Right cardiac atrium (tissue), 5 donors: ENCODE data around the gene SAE1. TPM values are rescaled to one million over a fixed set of nuclear protein-coding genes. Genes with fewer than 3 reads are reported as not detected.
"Not testable (repeated sequence)": the region's sequence is repeated elsewhere in the genome, so short reads cannot be mapped to it uniquely, and the experiment has no call there.

Source experiments
- ATAC-seq, 2 donors: fragments of 200-7000 bp; cut with Tn5 transposase; one replicate each; pipeline versions ENCODE4 v1.8.0 to v1.9.1; 2020; ENCODE audit warnings: moderate library complexity in 2 of 2, mild to moderate bottlenecking in 1 of 2
- DNase-seq, 3 donors: peaks; one replicate each; pipeline ENCODE4 v3.0.0-alpha.2; 2020
- H3K27ac ChIP-seq: one replicate; pipeline ENCODE4 v1.5.1; 2013; ENCODE audit warnings: mild to moderate bottlenecking, low read length, control low read depth, moderate library complexity
- H3K27me3 ChIP-seq: one replicate; pipeline ENCODE4 v1.6.1; 2013; ENCODE audit not compliant: control insufficient read depth, insufficient read depth
- H3K4me1 ChIP-seq: one replicate; pipeline ENCODE4 v1.6.1; 2013; ENCODE audit warnings: low read length; ENCODE audit not compliant: control insufficient read depth, insufficient read depth
- H3K4me3 ChIP-seq: one replicate; pipeline ENCODE4 v1.5.1; 2013; ENCODE audit warnings: low read length, control low read depth
- H3K9me3 ChIP-seq: one replicate; pipeline ENCODE4 v1.6.1; 2013; ENCODE audit warnings: low read length; ENCODE audit not compliant: control insufficient read depth
- WGBS: extraction: QIAGEN DNeasy Blood & Tissue Kit; methylation state at CpG from one replicate; pipeline ENCODE4 v1.1.7; 2013; 5-methylcytosine and 5-hydroxymethylcytosine counted together
- intact Hi-C, 4 donors: fragments of 100-400 bp; cut with DNase I; formaldehyde crosslinking; loops; one replicate each; pipeline versions ENCODE4 v1.11.0 to v1.14.0; 2022 to 2023
- polyA plus RNA-seq: library from polyadenylated mRNA; stranded (reverse); fragments of 200-250 nt; gene quantifications from one replicate; pipeline ENCODE4 v1.2.3, GENCODE V29; 2013
- total RNA-seq, 4 donors: library from RNA; stranded (reverse); fragmentation: NEBNext Ultra II Directional; extraction: Animal tissue kit (Norgen Biotek cat#: 25700); gene quantifications; one replicate each; pipeline ENCODE4 v1.2.1, GENCODE V29; 2021
- donor health status: healthy with polysubstance abuse.
- donor health status: DM: no; HTN: yes; CAD: no.
- donor health status: DM: no; HTN: no; CAD: no.
- donor health status: DM: no; HTN: yes; CAD: no; lungs with severe emphysema.
- donor health status: DM: yes; HTN: yes; CAD: no.

The SAE1 gene
- total and polyA plus RNA-seq, 5 donors = 34.0 to 57.0 (median 53.3) TPM

GRCh38 chr19:47243776-47244547 lies 113.3 kb downstream of the SAE1 start:
- intact Hi-C loops = loop anchor here (2.0 to 5.0 kb wide), 2 partner anchors 33 to 97 kb away; no protein-coding TSS in a partner anchor
- peak; percentile 94 to 95 for ATAC-seq
- H3K27ac ChIP-seq = no peak overlapping the region

GRCh38 chr19:47247308-47247990 lies 116.8 kb downstream of the SAE1 start:
- Histone ChIP-seq H3K9me3 (no peaks in the 10 kb centered on the region), H3K27ac (no peak overlapping the region), H3K27me3 (no peaks in the 10 kb centered on the region), H3K4me1 (peaks cover 3% of the 10 kb centered on the region), H3K4me3 (no peak overlapping the region)
- ATAC-seq (no peak), DNase-seq (peak; percentile 79 to 92 (median 91))
- WGBS = 30% methylated on average over 25 of the region's 25 CpGs
- intact Hi-C loops = loop anchor here in 3 of 4 donors (2.0 to 5.0 kb wide), 2 partner anchors 35 to 99 kb away; no protein-coding TSS in a partner anchor

More at GRCh38 chr19:47243776-47244547, 113.3 kb downstream of the SAE1 start:
- Histone ChIP-seq H3K27me3 (no peaks in the 10 kb centered on the region), H3K9me3 (no peaks in the 10 kb centered on the region), H3K4me1 (peaks cover 3% of the 10 kb centered on the region), H3K4me3 (peak overlapping the region; percentile 1)
- 1% methylated on average over 46 of the region's 46 CpGs for WGBS
- peak; percentile 95 to 97 (median 96) for DNase-seq

- H3K27ac ChIP-seq, H3K27me3 ChIP-seq, H3K9me3 ChIP-seq, H3K4me3 ChIP-seq, intact Hi-C loops, H3K4me1 ChIP-seq, DNase-seq, ATAC-seq: not testable (repeated sequence)
- 88% methylated on average over 8 of the region's 8 CpGs for WGBS
These were observed 122.4 kb downstream of the SAE1 start for GRCh38 chr19:47253016-47253415.

GRCh38 chr19:47253467-47253881 lies 122.8 kb downstream of the SAE1 start:
- no peaks in the 10 kb centered on the region for H3K27me3 ChIP-seq
- no peak for ATAC-seq
- no peak for DNase-seq
- H3K27ac ChIP-seq = no peak overlapping the region
- intact Hi-C loops = no loop called here
- H3K4me1 ChIP-seq = peaks cover 4% of the 10 kb centered on the region
- no peaks in the 10 kb centered on the region for H3K9me3 ChIP-seq
- no peak overlapping the region for H3K4me3 ChIP-seq
- 71% methylated on average over 3 of the region's 3 CpGs for WGBS

- no peaks in the 10 kb centered on the region for H3K27me3 ChIP-seq
- no peaks in the 10 kb centered on the region for H3K9me3 ChIP-seq
- 91% methylated on average over 5 of the region's 5 CpGs for WGBS
- H3K4me1 ChIP-seq = peaks cover 4% of the 10 kb centered on the region
- intact Hi-C loops = no loop called here
- no peak overlapping the region for H3K27ac ChIP-seq
- no peak for ATAC-seq
- no peak for DNase-seq
- no peak overlapping the region for H3K4me3 ChIP-seq
These were observed 123.3 kb downstream of the SAE1 start for GRCh38 chr19:47253970-47254369.

GRCh38 chr19:47255879-47256692 lies 125.5 kb downstream of the SAE1 start, which contains the start of gene CCDC9:
TSS of gene CCDC9 (plus strand) at chr19:47256525. CDS start at chr19:47258401, 1,876 bp downstream.
- peak; percentile 97 to 98 (median 98) for DNase-seq
- no peaks in the 10 kb centered on the region for H3K27me3 ChIP-seq
- intact Hi-C loops = no loop called here
- H3K9me3 ChIP-seq = no peaks in the 10 kb centered on the region
- H3K27ac ChIP-seq = peak within 1 kb of the TSS; percentile 96
- H3K4me3 ChIP-seq = peak within 1 kb of the TSS; percentile 86
- ATAC-seq = peak; percentile 72 to 75
- peaks cover 4% of the 10 kb centered on the region for H3K4me1 ChIP-seq
- WGBS = 17% methylated on average over 60 of the region's 60 CpGs

- H3K9me3 ChIP-seq = no peaks in the 10 kb centered on the region
- peak overlapping the region; percentile 96 for H3K27ac ChIP-seq
- H3K27me3 ChIP-seq = no peaks in the 10 kb centered on the region
- ATAC-seq = peak; percentile 87 to 90
- peaks cover 4% of the 10 kb centered on the region for H3K4me1 ChIP-seq
- intact Hi-C loops = no loop called here
- peak; percentile 100 for DNase-seq
- peak overlapping the region; percentile 86 for H3K4me3 ChIP-seq
- WGBS = under 1% methylated on average over 52 of the region's 52 CpGs
These were observed 126.2 kb downstream of the SAE1 start for GRCh38 chr19:47256693-47257410.

- DNase-seq (peak in 2 of 3 donors; percentile 59 to 72), ATAC-seq (peak; percentile 74 to 76)
- Histone ChIP-seq H3K4me1 (peaks cover 4% of the 10 kb centered on the region), H3K9me3 (no peaks in the 10 kb centered on the region), H3K4me3 (peak overlapping the region; percentile 54), H3K27ac (peak overlapping the region; percentile 77), H3K27me3 (no peaks in the 10 kb centered on the region)
- intact Hi-C loops = no loop called here
- 2% methylated on average over 29 of the region's 29 CpGs for WGBS
These were observed 127.0 kb downstream of the SAE1 start for GRCh38 chr19:47257411-47258169.

GRCh38 chr19:47258434-47258833 lies 127.8 kb downstream of the SAE1 start:
- DNase-seq (no peak), ATAC-seq (no peak)
- intact Hi-C loops = no loop called here
- Histone ChIP-seq H3K9me3 (no peaks in the 10 kb centered on the region), H3K27me3 (no peaks in the 10 kb centered on the region), H3K4me1 (peaks cover 4% of the 10 kb centered on the region), H3K4me3 (no peak overlapping the region), H3K27ac (no peak overlapping the region)
- 82% methylated on average over 9 of the region's 9 CpGs for WGBS
